Choroid plexus epithelial cell (primary cell): ENCODE data around the gene OR2C3.
"Not testable (repeated sequence)": the region's sequence is repeated elsewhere in the genome, so short reads cannot be mapped to it uniquely, and the experiment has no call there.

ENCODE experiments used
- DNase-seq: peaks from one replicate; pipeline ENCODE4 v3.0.0-alpha.2; 2010; ENCODE audit warnings: low read depth
- H3K4me3 ChIP-seq: 2 replicates; pipeline ENCODE4 v1.5.1; 2011; ENCODE audit warnings: low read depth, mild to moderate bottlenecking, control low read depth, low read length, moderate library complexity
- TF ChIP-seq, protein P1 (sequence below): conservative IDR thresholded peaks from 2 replicates; pipeline ENCODE4 v1.5.1; 2011; ENCODE audit warnings: low read depth, mild to moderate bottlenecking, control low read depth, inconsistent platforms, low read length, moderate library complexity

OR2C3 gene

DNA sequence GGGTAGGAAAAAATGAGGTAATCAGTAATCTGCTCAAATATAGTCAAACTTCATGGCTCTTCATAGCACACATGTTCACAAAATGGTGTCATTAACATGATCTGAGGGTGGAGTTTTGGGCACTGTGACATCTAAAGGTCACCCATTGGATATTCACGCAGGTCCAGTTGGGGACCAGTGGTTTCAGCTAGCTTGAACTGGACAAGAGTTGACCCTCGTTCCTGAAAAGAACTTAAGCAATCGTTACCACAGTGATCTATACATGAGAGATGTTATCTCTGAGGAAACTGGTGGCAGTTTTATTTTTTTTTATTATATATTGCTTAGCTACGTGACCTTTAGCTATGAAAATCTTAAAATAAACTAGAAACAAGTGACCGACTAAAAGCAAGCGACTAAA, 3.0 kb upstream of the OR2C3 start:
- DNase-seq, result no peak
- H3K4me3 ChIP-seq, result no peak overlapping the region
- TF ChIP-seq, protein P1, sequence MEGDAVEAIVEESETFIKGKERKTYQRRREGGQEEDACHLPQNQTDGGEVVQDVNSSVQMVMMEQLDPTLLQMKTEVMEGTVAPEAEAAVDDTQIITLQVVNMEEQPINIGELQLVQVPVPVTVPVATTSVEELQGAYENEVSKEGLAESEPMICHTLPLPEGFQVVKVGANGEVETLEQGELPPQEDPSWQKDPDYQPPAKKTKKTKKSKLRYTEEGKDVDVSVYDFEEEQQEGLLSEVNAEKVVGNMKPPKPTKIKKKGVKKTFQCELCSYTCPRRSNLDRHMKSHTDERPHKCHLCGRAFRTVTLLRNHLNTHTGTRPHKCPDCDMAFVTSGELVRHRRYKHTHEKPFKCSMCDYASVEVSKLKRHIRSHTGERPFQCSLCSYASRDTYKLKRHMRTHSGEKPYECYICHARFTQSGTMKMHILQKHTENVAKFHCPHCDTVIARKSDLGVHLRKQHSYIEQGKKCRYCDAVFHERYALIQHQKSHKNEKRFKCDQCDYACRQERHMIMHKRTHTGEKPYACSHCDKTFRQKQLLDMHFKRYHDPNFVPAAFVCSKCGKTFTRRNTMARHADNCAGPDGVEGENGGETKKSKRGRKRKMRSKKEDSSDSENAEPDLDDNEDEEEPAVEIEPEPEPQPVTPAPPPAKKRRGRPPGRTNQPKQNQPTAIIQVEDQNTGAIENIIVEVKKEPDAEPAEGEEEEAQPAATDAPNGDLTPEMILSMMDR, result no peak

DNA sequence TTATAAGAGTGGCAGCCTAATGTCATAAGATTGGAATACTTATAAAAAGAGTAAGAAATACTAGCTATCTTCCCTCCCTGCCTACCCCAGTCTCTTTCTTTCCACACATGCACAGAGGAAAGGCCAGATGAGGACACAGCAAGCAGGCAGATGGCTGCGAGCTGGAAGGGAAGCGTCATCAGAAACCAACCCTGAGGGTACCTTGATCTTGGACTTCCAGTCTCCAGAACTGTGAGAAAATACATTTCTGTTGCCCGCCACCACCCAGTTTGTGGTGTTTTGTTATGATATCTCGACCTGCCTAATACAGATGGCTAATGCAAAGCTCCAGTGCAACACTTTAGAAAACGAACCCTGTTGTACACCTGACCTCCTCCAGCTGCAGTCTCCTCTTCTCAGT, 2.3 kb upstream of the OR2C3 start:
- no peak overlapping the region for H3K4me3 ChIP-seq
- no peak for DNase-seq
- TF ChIP-seq, protein P1, result no peak

DNA sequence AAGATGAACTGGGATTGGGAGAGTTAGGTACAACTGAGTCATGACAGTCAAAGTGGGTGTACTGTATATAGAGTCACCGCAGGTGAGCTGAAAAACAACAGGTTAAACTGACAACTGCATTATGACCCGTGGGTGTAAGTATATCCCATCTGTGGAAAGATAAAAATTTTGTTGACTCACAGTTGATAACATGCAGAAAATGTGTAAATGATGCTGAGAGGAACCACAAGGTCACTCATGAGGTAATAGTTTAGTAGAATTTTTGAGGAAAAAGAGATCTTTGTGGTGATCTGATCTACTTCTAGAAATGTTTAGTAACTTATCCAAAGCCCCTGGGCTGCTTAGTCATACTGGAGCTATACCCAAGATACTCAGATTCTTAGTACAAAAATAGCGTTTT, 838 bp downstream of the OR2C3 start:
- no peak for DNase-seq
- no peak overlapping the region for H3K4me3 ChIP-seq
- TF ChIP-seq, protein P1, result no peak

DNA sequence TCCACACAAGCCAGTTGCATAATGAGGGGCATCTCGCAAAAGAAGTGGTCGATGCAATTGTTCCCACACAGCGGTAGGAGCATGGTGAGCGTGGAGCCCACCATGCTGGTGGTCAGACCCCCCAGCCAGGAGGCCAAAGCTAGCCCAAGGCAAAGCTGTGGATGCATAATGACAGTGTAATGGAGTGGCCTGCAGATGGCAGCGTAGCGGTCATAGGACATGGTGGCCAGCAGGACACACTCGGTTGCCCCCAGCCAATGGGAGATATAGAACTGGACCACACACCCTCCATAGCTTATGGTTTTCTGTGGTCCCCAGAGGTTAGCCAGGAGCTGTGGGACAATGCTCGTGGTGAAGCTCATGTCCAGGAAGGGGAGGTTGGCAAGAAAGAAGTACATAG, 4.3 kb downstream of the OR2C3 start:
- TF ChIP-seq, protein P1, result no peak
- no peak for DNase-seq
- H3K4me3 ChIP-seq, result no peak overlapping the region

DNA sequence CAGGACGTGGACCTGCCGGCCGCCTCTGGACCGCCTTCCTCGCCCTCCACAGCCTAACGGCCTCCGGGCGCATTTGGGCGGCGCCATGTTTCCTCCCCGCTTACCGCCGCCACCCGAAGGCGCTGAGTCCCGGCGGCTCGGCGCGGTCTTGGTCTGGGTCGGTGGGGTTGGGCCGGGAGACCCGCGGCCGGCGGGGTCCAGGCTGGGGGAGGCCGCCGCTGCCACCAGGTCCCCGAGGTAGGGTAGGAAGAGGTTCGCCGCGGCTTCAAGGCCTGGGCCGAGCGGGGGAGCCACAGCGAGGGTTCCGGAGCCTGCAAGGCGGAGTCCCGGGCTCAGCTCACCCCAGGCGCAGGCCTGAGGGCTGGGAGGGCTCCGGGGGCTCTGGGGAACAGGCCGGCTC, 5.5 kb downstream of the OR2C3 start:
- TF ChIP-seq, protein P1, result no peak
- DNase-seq, result no peak
- H3K4me3 ChIP-seq, result no peak overlapping the region

DNA sequence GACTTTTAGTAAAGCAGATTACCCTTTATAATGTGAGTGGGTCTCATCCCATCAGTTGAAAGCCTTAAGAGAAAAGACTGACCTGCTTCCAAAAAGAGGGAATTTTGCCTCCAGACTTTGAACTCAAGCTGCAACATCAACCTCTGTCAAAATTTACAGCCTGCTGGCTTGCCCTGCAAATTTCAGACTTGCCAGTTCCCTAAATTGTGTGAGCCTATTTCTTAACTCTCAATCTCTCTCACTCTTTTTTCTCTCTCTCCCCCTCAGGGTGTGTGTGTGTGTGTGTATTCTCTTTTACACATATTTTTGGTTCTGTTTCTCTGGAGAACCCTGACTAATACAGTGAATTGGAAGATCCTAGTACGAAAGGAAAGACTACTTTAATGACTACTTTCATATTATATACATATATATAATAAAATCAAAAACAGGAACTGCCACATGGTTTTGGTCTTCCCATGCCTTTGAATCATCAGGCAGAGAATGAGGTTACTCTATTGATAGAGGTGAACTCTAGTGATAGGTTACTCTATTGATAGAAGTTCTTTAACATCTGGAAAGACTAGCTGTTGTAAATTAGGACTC, 6.4 kb downstream of the OR2C3 start:
- DNase-seq, result no peak
- no peak overlapping the region for H3K4me3 ChIP-seq
- TF ChIP-seq, protein P1, result no peak

DNA sequence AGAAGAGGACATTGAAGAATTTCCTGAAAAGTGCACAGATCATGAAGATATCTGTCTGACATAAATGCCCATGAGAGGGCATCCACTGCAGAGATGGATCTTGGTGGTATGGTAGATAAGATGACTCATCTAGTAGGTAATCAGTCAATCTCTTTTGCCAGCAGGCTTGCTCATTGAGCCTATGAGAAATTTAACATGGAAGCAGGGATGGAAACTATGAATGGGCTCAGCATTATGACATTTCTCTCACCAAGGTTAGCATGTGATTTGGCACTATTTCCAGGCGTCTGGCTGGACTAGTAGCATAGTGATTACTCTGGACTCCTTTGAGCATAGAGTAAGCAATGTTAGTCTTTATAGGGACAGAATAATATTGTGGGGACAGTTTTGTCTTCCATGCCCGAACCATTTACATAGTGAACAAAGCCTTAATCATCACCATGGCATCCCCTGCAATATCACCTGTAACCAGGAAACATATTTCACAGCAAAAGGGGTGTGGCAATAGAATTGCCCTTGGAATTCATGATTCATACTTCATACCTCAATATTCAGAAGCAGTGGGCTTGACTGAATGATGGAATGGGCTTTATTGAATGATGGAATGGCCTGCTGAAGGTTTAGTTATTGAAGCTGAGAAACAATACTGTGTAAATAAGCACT, 7.3 kb downstream of the OR2C3 start:
- TF ChIP-seq, protein P1, result no peak
- no peak overlapping the region for H3K4me3 ChIP-seq
- no peak for DNase-seq

DNA sequence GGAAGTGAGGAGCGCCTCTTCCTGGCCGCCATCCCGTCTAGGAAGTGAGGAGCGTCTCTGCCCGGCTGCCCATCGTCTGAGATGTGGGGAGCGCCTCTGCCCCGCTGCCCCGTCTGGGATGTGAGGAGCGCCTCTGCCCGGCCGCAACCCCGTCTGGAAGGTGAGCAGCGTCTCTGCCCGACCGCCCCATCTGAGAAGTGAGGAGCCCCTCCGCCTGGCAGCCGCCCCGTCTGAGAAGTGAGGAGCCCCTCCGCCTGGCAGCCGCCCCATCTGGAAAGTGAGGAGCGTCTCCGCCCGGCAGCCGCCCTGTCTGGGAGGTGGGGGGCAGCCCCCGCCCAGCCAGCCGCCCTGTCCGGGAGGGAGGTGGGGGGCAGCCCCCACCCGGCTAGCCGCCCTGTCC, 14.4 kb downstream of the OR2C3 start:
- not testable (repeated sequence) for H3K4me3 ChIP-seq

More for the DNA sequence above, 14.4 kb downstream of the OR2C3 start:
- not testable (repeated sequence) for DNase-seq
